KOPT-K1 (cell line): ENCODE measurements around the gene GSTO1.
A peak's percentile ranks its signal among the peaks of the same experiment; 100 is the strongest.

Experiments used
- H3K27ac ChIP-seq: fragments of 200-600 bp; sonication (generic); 2 replicates; pipeline ENCODE4 v1.5.1; 2016; ENCODE audit warnings: antibody characterized with exemption, mild to moderate bottlenecking, low read depth, low read length; ENCODE audit not compliant: poor library complexity, severe bottlenecking
- H3K36me3 ChIP-seq: fragments of 200-600 bp; sonication (generic); 2 replicates; pipeline ENCODE4 v1.5.1; 2017; ENCODE audit warnings: antibody characterized with exemption, mild to moderate bottlenecking, low read length, moderate library complexity; ENCODE audit not compliant: insufficient read depth
- H3K9me3 ChIP-seq: fragments of 200-600 bp; sonication (generic); 2 replicates; pipeline ENCODE4 v1.5.1; 2017; ENCODE audit warnings: antibody characterized with exemption, low read length, mild to moderate bottlenecking; ENCODE audit not compliant: insufficient read depth, poor library complexity, severe bottlenecking

The GSTO1 gene

DNA sequence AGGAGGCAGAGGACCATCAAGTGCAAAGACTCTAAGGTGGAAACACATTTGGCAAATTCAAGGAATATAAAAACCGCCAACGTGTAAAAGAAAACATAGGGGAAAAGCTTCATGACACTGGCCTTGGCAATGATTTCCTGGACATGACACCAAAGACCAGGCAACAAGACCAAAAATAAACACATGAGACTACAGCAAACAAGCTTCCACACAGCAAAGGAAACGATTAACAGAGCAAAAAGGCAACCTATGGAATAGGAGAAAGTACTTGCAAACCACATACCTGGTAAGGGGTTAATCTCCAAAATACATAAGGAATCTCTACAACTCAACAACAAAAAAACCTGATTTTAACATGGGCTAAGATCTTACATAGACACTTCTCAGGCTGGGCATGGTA lies 3.5 kb downstream of the GSTO1 start:
- Histone ChIP-seq H3K36me3 (peaks cover 65% of the 10 kb centered on the region), H3K9me3 (no peaks in the 10 kb centered on the region), H3K27ac (no peak overlapping the region)

DNA sequence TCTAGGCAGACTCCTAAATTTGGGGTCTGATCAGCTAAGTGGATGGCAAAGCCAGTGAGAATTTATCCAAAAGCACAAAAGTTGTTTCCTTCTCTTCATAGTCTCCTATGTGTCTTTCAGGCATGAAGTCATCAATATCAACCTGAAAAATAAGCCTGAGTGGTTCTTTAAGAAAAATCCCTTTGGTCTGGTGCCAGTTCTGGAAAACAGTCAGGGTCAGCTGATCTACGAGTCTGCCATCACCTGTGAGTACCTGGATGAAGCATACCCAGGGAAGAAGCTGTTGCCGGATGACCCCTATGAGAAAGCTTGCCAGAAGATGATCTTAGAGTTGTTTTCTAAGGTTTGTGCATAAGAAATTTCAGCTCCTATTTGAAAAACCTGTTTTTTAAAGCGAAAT lies 4.8 kb downstream of the GSTO1 start:
- H3K9me3 ChIP-seq, result no peaks in the 10 kb centered on the region
- H3K36me3 ChIP-seq, result peaks cover 77% of the 10 kb centered on the region
- no peak overlapping the region for H3K27ac ChIP-seq

DNA sequence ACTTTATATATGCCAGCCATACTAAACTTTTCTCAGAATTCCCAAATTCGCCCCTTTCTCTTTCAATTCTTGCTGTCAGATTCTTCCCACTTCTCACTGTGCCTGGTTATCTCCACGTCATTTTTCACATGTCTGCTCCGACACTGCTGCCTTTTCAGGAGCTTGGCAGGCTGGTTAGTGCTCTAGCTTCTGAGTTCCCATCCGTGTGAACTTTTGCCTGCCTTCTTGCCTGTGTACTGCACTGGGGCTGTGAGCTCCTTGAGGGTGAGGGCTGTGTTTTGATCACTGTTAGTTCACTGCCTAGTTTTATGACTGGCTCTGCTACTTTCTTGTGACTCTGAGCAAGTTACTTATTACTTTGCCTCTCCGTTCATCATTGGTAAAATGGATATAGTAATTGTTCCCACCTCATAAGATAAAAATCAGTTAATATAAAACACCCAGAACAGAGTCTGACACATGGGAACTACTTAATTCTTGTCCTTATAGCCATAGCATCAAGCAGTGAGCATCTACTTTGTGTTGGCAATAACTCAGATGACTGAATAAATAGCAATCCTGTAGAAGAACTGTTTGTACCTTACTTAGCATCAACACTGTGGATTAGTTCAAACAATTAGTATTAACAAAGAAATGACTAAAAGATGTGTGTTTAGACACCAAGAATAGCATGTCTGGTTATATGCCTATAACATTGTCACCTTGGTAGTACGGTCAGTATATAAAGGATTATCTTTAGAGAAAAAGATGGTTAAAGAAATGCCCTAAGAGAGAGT lies 5.5 kb downstream of the GSTO1 start:
- H3K27ac ChIP-seq, result no peak overlapping the region
- H3K36me3 ChIP-seq, result peaks cover 85% of the 10 kb centered on the region
- H3K9me3 ChIP-seq, result no peaks in the 10 kb centered on the region

DNA sequence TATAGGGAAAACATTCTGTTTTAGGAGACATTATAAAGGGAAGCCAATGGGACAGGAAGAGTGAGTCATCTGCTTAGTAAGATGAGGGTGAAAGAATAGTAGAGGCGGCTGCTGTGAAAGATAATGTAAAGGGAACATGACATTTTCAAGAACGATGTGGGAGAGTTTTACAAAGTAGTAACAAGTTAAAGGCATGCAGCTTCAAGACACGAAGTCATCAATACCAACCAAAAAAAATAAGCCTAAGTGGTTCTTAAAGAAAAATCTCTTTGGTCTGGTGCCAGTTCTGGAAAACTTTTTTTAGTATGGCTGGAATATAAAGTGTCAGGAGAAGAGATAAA lies 6.1 kb downstream of the GSTO1 start:
- Histone ChIP-seq H3K9me3 (no peaks in the 10 kb centered on the region), H3K27ac (no peak overlapping the region), H3K36me3 (peaks cover 90% of the 10 kb centered on the region)

DNA sequence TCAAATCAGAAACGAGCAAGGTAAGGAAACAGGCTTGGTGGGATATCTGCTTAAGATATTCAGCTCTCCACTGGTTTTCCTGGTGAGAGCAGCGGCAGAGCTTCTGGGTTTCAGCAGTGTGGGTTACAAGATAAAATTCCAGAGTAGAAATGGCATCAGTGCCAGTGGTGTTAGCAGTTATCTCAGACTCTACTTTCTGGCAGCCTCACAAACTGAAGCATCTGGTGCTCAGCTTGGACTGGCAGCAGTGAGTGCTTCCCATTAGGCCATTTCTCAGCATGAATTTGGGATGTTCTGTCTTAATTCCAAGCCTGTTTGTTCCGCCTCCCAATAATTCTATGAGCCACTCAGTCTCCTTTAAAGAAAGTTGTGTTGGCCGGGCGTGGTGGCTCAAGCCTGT lies 7.4 kb downstream of the GSTO1 start:
- peaks cover 100% of the 10 kb centered on the region for H3K36me3 ChIP-seq
- H3K27ac ChIP-seq, result no peak overlapping the region
- no peaks in the 10 kb centered on the region for H3K9me3 ChIP-seq

DNA sequence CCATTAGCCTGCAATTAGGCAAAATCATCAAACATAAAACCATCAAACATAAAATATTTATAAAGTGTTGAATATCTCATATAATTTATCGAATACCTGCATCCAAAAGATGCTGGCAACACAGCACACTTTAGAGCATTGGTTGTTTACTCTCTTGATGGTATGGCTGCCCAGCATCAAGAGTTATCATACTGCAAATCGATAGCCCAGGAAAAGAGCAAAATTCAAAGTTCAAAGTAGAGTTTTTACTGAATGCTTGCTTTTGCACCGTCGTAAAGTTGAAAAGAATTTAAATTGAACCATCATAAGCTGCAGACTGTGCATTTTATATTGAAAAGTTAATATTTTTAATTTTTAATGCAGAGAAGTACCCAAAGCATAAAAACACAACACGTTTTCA lies 10.1 kb downstream of the GSTO1 start:
- no peaks in the 10 kb centered on the region for H3K9me3 ChIP-seq
- H3K36me3 ChIP-seq, result peaks cover 83% of the 10 kb centered on the region
- H3K27ac ChIP-seq, result no peak overlapping the region

DNA sequence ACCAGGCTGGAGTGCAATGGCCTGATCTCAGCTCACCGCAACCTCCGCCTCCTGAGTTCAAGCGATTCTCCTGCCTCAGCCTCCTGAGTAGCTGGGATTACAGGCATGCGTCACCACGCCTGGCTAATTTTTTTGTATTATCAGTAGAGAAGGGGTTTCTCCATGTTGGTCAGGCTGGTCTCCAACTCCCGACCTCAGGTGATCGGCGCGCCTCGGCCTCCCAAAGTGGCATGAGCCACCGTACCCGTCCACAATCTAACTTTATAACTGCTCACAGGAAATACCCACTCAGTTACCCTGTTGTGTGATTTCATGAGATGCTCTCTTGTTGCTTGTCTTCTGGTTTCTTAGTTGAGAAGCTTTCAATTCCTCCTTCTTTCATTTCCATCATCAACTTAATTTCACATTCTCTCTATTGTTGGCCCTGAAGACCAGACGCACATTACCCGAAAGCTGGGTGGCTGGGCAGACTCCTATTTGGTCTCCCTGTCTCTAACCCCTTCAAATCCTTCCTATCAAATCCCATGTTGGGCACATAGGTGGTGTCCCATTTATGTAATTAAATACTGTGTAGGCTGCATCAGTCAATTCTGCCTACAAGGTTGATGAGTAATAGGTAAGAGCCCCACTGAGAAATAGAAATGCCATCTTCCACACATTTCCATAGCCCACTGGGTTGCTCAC lies 13.2 kb downstream of the GSTO1 start:
- Histone ChIP-seq H3K36me3 (peaks cover 52% of the 10 kb centered on the region), H3K9me3 (no peaks in the 10 kb centered on the region), H3K27ac (peak overlapping the region; percentile 67)

DNA sequence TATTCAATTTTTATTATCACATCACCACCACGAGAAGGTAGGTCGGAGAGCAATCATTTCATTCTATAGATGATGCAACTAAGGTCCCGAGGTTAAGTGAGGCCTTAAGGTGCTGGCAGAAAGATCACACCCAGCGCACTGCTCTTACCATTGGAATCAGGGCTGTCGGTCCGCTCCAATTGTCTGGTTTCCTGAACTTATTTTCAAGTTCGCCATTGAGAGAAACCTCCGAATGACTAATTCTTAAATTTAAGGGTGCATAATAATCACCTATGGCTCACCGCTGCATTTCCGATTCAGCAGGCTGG lies 13.7 kb downstream of the GSTO1 start:
- Histone ChIP-seq H3K36me3 (peaks cover 47% of the 10 kb centered on the region), H3K27ac (peak overlapping the region; percentile 67), H3K9me3 (no peaks in the 10 kb centered on the region)

DNA sequence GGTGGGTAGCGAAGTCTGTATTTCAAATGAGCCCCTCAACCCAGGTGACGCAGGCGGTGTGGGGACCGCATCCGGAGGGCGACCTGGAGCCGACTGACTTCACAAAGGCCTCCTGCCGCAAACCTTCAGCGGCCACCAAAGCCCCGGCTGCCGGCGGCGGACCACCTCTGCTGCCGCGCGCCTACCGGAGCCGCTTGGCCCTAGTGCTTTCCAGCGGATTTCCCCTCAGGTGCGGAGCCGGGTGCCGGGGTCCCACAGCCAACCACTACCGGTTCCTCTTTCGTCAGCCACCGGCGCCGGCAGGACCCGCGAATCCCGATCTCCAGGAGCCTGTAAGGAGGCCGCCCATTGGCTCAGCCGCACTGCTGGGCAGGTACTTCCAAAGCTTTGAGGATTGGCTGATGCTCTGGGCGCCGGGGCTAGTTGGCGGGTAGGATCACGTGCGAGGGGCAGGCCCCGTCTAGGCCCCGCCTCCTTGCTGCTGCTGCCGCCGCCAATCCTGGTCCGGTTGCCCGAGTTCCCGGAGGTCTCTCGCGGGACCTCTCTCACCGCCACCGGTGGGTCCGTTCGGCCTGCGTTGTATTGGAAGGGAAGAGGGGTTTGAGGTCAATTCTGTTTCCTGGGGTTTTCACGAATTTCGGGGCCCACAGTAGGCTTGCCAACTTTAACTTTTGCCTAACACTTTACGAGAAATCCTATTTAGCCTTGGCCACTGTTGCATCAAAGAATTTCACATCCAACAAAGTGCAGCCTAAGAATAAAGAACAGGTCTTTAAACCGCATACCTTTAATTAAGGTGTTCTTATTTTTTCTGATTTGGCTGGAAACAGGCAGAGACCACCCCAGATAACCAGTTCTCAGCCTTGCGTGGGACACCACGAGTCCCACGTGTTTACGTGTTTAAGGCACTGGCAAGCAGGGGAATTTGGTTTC lies 14.3 kb downstream of the GSTO1 start, which contains the start of gene GSTO2:
GSTO2 (plus strand) TSS at position 472 of the 933 bp plus-strand sequence. CDS start 5,732 bp downstream, outside the sequence.
- Histone ChIP-seq H3K27ac (peak within 1 kb of the TSS; percentile 67), H3K36me3 (peaks cover 41% of the 10 kb centered on the region), H3K9me3 (no peaks in the 10 kb centered on the region)

DNA sequence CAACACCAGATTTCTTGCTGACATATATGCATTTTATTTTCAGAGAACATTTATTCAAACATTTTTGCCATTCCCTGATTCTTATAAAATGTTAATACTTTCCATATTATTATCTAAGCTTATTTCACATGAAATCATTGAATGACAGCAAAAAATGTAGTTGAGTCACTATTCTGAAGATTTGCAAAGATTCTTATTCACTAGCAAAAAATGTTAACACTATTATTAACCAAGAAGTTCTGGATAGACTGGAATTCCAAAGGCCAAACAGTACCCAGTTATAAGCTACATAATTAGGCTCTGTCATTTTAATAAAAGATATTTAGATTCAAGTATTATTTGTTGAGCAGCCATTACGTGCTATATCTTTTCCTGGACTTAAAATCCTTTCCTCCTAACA lies 18.6 kb downstream of the GSTO1 start:
- H3K9me3 ChIP-seq, result no peaks in the 10 kb centered on the region
- no peak overlapping the region for H3K27ac ChIP-seq
- H3K36me3 ChIP-seq, result no peaks in the 10 kb centered on the region

DNA sequence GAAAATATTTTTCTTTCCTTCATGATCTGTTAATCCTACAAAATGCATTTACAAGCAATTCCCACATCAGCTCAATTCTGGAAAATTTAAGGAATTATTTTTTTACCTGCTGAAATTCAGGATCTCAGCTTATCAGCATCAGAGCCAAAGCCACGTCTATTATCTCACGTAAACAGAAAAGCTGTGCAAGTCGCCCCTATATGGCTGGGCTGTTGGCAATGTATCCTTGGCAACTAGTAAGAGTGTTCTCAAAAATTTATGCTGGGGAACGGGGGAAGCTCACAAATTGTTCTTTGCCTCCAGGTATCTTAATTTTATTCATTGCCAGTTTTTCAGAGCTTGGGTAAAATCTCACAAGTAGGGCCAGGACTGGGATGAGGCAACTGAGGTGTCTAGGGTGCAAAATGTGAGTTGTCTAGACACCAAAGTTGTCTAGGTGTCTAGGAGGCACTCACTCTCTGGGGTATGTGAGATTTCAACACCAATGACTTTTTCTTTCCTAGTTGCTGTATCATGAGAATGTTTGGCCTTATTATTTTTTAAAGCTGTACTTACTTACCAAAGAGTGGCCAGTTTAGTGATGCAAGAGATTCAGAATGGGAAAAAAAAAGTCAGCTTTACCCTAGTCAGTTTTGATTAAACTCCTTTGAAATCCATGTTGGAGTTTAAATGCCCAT lies 19.3 kb downstream of the GSTO1 start:
- no peaks in the 10 kb centered on the region for H3K36me3 ChIP-seq
- no peaks in the 10 kb centered on the region for H3K9me3 ChIP-seq
- H3K27ac ChIP-seq, result no peak overlapping the region

DNA sequence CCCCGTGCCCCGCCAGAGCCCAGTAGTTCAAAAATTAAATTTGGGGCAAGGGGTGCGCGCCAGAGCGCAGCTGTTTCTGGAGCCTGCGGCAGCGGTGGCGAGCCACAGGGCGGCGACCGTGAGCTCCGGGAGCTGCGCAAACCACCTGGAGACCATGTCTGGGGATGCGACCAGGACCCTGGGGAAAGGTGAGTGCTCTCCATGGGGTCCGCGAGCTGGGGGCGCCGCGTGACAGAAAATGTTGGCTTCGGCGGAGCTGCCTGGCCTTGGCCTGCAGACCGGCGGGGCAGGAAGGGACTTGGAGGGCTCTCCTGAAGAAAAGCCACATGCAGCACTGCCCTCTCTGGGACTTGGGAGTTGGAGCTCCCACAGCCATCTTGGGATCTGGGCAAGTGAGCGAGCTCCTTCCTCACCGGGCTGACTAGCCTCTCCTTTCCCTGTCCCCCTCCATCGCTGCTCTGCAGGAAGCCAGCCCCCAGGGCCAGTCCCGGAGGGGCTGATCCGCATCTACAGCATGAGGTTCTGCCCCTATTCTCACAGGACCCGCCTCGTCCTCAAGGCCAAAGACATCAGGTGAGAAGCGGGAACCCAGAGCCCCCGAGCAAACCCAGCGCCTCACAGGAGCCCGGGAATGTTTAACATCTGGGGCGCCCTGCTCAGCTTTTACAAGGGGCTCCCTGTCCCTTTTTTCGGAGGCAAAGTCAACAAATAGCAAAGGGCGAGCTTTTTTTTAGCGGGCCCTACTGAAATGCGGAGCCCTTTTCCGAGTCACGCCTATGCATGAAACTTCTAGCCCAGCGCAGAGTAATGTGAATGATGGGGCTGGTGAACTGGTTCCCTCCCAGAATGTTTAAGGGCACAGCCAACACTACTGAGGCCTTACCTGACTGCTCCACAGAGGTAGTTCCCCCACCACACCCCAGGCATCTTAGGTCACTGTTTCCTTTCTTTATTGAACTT lies 20.4 kb downstream of the GSTO1 start:
- no peaks in the 10 kb centered on the region for H3K9me3 ChIP-seq
- H3K27ac ChIP-seq, result no peak overlapping the region

DNA sequence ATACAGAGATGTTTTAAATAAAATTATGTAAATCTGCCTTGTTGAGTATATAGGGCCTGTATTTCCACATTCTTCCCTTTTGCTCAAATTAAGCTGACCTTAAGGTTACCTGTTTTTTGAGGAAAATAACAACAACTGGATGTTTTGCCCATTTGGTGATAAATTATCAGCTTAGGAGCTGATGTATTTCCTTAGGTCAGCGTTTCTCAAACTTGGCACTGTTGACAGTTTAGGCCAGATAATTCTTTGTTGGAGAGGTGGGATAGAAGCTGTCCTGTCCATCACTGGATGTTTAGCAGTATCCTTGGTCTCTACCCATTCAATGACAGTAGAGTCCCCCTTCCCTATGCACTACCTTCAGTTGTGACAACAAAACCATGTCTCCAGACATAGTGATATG lies 21.5 kb downstream of the GSTO1 start:
- no peak overlapping the region for H3K27ac ChIP-seq
- H3K9me3 ChIP-seq, result no peaks in the 10 kb centered on the region
- no peaks in the 10 kb centered on the region for H3K36me3 ChIP-seq

More for the DNA sequence above, 20.4 kb downstream of the GSTO1 start:
- no peaks in the 10 kb centered on the region for H3K36me3 ChIP-seq

DNA sequence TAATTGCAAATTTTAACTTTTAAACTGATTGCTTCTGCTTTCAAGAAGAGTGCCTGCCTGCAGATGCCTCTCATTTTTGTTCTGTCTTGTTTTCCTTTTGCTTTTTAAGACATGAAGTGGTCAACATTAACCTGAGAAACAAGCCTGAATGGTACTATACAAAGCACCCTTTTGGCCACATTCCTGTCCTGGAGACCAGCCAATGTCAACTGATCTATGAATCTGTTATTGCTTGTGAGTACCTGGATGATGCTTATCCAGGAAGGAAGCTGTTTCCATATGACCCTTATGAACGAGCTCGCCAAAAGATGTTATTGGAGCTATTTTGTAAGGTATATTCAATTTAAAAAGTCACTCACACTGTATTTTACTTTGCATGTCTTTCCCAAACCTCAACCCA lies 23.1 kb downstream of the GSTO1 start:
- no peaks in the 10 kb centered on the region for H3K36me3 ChIP-seq
- H3K9me3 ChIP-seq, result no peaks in the 10 kb centered on the region
- no peak overlapping the region for H3K27ac ChIP-seq
